Stimulated activated CD4-positive, alpha-beta T cell treated with anti-CD3 and anti-CD28 coated beads, Interleukin-1b, Interleukin-23, amount 100 ng/mL, for 1 hour (primary cell): ENCODE results near the gene TNFSF12.

Experiments
- DNase-seq, 2 donors: peaks; one replicate each; pipeline ENCODE4 v3.0.0-alpha.2; 2020; ENCODE audit warnings: low read depth in 2 of 2

The TNFSF12 gene

DNA sequence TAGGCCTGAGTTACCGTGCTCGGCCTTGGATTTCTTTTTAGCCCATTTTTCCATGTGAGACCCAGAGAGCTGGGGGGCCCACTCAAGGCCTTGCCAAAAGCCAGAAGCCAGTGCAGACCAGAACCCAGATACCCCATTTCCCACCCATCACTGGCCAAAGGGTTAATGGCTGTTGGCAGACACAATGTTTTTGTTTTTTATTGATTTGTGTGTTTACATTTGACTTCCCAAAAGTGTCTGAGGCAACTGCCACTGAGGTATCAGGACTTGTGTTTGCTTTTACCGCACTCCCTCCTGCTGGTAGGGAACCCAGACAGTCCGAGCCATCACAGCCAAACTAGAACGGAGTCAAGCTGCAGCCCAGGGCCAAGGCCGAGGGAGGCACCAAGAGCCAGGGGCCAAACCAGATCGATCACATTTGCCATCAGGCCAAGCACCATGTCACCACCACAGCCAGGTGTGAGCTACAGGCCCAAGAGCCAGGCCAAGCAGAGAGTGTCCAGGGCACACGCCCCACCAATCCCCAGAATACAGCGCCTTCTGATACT, 7.7 kb upstream of the TNFSF12 start:
- DNase-seq: no peak

DNA sequence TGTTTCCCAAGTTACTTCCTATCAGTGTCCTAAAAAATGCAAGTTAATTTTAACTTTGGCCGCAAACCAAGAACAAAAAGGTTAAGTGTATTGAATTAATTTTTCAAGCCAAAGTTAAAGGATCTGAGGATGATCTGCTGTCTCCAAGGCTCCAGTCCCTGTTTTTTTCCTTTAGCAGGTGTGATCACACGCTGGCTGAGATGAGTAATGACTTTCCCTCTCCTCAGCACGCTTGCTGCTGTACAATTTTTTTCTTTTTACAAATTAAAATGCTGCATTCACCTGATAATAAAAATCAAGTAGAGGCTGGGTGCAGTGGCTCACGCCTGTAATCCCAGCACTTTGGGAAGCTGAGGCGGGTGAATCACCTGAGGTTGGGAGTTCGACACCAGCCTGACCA, 3.9 kb upstream of the TNFSF12 start:
- DNase-seq: no peak

DNA sequence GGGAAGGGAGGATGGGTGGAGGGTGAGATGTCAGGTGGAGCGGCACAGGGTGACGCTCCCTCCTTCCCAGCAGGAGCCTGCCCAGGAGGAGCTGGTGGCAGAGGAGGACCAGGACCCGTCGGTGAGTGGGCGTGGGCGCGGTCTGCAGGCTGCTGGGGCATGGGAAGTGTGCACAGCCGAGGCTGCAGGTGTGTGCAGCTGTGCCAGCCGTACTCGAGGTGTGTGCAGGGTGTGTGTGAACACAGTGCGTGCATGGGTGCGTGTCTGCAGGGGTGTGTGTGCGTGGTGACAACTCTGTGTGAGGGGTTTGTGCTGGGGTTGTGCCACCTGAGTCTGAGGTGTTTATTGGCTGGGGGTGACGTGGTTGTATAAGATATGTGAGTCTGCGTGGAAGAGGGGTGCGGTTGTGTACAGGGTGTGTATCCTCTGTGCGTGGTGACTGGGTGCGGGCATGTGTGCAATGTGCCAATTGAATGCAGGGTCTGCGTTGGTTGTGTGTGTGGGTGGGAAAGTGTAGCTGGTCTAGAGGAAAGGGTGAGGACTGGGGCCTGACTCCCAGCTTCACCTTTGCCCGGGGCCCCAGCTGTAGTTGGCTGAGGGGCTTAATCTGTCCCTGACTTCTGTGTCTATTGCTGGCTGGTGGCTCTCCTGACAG, 670 bp downstream of the TNFSF12 start:
- DNase-seq: peak in 1 of 2 donors; percentile 23

DNA sequence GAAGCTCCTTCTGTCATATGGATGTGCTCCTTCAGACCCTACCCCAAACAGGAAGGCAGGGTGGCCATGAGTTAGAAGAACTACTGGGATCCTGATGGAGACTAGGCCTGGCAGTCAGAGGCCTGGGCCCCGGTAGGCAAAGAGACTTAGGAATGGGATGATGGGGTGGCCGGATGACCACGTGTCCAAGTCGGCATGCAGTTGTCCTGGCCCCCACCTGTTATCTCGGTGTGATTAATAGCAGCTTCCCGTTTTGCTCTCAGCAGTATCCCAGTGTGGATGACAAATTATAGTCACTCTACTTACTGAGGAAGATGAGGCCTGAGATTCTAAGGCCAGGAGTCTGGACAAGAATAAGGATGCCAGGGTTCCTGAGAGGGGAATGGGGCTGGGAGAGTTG, 1.5 kb downstream of the TNFSF12 start:
- DNase-seq: no peak

DNA sequence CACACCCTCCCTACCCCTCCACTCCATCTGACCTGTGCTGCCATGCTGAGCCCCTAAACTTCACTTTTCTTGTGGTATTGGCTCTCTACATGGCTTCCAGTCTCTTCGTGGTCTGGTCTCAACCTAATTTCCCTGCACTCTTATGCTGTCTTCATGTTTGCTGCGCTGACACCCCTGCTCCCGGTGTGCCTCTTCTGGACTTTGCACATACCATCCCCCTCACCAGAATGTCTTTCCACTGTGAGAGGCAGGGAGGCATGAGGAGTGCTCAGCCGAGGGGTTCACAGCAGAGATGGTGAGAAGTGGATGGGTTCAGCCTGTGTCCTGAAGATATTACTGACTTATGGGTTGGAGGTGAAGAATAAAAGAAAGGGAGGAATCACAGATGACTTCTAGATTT, 2.5 kb downstream of the TNFSF12 start:
- DNase-seq: no peak

DNA sequence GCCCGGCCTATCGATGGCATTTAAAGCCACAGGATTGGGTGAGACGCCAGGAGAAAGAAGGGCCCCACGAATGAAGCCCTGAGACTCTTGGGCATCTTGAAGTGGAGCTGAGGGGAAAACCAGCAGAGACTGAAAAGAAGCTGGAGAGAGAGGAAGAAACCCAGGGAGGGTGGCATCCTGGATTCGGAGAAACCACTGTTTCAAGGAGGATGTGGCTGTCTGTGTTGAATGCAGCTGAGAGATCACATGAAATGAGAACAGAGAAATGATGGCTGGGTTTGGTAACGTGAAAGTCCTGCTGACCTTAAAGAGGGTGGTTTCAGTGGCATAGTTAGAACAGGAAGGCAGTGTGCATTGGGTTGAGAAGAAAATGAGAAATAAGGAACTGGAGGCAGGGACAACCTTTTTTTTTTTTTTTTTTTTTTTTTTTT, 3.8 kb downstream of the TNFSF12 start:
- no peak for DNase-seq

DNA sequence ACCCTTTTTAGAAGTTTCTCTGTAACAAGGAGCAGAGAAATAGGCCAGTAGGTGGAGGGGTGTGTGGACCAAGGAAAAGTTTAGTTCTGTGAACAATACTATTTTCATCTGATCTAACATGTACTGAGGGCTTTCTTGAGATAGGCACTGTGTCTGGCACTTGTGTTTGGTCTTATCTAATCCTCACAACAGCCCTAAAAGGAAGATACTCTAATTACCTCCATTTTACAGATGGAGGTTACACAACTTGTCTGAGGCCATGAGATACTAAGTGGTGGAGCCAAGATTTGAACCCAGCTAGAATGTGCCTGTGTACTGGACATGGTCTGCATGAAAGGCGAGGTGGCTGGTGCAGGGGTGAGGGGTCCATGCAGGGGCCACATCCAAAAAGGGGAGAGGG, 4.5 kb downstream of the TNFSF12 start:
- no peak for DNase-seq

DNA sequence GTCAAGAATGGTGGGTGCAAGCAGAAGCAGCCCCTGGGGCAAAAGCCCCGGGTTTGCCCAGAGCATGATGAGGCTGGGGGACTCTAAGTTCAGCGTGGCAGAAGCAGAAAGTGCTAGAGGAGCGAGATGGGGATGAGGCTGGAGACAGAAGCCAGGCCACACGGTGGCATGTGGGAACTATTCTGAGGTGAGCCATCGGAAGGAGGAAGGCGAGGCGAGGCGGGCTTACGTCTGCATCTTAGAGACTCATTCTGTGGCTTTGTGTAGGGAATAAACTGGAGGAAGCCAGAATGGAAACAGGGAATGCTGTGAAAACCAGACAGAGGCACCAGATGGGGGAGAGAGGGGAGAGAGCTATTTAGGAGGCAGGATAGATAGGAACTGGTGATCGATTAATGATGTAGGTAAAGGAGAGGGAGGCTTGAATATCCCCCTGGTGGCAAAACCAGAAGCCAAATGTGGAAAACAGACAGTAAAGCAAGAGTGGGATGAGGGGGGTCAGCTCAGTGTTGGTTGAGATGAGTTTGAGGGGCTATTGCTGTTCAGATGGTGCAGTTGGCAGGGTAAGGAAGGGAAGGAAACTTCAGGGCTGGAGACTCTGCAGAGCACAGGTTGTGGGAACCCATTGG, 6.6 kb downstream of the TNFSF12 start:
- DNase-seq: no peak

DNA sequence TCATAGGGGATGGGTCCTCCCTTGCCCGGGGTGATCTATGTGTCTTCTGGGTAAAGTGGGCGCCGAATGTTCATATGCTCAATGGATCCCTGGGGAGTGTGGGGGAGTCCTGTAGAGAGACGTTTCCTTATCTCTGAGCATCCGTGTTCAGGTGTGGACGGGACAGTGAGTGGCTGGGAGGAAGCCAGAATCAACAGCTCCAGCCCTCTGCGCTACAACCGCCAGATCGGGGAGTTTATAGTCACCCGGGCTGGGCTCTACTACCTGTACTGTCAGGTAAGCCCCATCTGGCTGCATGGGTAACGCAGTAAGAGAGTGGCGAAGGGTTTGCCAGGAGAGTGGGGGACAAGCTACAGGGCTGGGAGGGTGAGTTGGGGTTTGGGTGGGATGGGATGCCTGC, 7.8 kb downstream of the TNFSF12 start:
- DNase-seq: no peak

DNA sequence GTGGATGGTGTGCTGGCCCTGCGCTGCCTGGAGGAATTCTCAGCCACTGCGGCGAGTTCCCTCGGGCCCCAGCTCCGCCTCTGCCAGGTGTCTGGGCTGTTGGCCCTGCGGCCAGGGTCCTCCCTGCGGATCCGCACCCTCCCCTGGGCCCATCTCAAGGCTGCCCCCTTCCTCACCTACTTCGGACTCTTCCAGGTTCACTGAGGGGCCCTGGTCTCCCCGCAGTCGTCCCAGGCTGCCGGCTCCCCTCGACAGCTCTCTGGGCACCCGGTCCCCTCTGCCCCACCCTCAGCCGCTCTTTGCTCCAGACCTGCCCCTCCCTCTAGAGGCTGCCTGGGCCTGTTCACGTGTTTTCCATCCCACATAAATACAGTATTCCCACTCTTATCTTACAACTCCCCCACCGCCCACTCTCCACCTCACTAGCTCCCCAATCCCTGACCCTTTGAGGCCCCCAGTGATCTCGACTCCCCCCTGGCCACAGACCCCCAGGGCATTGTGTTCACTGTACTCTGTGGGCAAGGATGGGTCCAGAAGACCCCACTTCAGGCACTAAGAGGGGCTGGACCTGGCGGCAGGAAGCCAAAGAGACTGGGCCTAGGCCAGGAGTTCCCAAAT, 8.4 kb downstream of the TNFSF12 start:
- no peak for DNase-seq

DNA sequence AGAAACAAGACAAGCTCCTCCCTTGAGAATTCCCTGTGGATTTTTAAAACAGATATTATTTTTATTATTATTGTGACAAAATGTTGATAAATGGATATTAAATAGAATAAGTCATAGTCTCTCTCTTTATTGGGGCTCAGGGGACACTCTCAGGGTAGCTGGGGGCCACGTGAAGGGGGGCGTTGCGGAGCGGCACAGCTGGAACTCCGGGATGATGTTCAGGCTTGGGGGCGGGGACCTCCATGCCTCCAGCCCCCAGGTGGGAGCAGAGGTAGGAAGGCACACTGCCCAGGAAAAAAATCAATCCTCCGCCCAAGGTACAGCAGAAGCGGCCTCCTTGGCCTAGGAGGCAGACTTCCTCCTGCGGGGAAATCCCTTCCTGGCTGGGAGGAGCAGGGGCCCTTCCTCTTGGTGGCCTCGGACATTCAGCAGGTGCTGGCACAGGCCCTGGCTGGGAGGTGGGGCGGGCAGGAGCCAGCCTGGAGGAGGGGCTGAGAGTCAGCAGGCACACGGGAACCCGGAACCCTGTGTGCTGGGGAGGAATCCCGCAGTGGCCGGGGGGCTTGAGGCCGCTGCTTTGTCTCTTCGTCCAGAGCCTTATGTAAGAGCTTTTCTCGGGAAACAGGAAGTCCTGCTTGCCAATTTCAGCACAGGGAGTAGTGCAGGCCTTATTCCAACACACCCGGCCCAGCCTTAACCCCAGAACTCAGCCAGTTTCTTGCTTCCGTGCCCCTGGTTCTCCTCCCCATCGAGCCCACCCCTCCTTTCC, 9.1 kb downstream of the TNFSF12 start:
- DNase-seq: no peak

DNA sequence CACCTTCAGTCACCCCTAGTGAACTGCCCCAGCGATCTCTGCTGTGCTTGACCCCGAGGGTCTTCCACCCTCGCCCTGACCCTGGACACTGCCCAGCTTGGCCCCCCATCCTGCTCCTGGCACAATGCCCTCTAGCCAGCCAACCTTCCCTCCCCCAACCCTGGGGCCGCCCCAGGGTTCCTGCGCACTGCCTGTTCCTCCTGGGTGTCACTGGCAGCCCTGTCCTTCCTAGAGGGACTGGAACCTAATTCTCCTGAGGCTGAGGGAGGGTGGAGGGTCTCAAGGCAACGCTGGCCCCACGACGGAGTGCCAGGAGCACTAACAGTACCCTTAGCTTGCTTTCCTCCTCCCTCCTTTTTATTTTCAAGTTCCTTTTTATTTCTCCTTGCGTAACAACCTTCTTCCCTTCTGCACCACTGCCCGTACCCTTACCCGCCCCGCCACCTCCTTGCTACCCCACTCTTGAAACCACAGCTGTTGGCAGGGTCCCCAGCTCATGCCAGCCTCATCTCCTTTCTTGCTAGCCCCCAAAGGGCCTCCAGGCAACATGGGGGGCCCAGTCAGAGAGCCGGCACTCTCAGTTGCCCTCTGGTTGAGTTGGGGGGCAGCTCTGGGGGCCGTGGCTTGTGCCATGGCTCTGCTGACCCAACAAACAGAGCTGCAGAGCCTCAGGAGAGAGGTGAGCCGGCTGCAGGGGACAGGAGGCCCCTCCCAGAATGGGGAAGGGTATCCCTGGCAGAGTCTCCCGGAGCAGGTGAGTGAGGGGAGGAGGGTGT, 9.9 kb downstream of the TNFSF12 start, which contains the start of gene TNFSF13:
Gene TNFSF13, plus strand, starts transcription at position 207 of the 776 bp plus-strand sequence. Its CDS starts 290 bp downstream, at position 497.
- DNase-seq: no peak

DNA sequence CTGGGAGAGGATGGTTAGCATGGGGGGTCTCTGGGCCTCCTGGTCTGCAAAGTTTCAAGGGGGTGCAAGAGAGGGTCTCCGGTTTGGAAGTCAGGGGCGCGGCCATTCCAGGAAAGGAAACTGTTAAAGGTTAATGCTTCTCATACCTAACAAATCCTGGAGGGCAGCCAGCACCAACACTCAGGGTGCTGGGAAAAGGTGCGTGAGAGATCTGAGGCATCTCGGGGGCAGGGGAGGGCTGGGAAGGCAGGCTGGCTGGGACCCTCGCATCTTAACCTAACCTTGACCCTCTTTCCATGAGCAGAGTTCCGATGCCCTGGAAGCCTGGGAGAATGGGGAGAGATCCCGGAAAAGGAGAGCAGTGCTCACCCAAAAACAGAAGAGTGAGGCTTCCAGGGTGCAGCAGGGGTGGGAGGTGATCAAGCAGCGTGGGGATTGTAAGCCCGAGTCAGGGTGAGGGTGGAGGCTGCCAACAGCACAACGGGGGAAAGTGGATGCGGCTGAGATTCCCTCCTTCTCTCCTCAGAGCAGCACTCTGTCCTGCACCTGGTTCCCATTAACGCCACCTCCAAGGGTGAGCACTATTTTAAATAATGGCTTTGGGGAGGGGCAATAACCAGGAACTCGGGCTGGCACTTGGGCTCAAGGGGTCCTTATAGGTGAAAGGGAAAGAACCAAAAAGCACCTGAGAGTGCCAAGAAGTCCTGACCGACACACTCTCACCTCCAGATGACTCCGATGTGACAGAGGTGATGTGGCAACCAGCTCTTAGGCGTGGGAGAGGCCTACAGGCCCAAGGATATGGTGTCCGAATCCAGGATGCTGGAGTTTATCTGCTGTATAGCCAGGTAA, 10.7 kb downstream of the TNFSF12 start:
- DNase-seq: no peak

DNA sequence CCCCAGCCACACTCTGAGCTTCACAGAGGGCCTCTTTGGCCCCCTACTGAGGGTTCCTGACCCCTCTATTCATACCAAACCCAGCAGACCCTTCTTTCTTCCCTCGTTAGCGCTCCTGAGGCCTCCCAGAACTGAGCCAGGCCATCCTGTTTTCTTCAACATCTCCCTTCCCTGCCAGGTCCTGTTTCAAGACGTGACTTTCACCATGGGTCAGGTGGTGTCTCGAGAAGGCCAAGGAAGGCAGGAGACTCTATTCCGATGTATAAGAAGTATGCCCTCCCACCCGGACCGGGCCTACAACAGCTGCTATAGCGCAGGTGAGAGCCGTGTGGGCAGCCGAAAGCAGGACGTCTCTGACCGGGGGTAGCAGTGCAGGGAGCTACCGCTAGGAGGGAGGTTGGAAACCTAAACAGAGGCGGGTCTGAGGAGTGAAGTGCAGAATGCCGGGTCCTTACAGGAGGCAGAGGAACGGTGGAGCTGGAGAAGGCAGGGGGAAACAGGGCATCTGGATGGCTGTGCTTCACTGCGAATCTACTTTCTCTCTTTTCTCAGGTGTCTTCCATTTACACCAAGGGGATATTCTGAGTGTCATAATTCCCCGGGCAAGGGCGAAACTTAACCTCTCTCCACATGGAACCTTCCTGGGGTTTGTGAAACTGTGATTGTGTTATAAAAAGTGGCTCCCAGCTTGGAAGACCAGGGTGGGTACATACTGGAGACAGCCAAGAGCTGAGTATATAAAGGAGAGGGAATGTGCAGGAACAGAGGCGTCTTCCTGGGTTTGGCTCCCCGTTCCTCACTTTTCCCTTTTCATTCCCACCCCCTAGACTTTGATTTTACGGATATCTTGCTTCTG, 11.5 kb downstream of the TNFSF12 start:
- peak in 1 of 2 donors; percentile 38 for DNase-seq

DNA sequence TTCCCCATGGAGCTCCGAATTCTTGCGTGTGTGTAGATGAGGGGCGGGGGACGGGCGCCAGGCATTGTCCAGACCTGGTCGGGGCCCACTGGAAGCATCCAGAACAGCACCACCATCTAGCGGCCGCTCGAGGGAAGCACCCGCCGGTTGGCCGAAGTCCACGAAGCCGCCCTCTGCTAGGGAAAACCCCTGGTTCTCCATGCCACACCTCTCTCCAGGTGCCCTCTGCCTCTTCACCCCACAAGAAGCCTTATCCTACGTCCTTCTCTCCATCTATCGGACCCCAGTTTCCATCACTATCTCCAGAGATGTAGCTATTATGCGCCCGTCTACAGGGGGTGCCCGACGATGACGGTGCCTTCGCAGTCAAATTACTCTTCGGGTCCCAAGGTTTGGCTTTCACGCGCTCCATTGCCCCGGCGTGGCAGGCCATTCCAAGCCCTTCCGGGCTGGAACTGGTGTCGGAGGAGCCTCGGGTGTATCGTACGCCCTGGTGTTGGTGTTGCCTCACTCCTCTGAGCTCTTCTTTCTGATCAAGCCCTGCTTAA, 12.2 kb downstream of the TNFSF12 start:
- peak; percentile 64 to 71 for DNase-seq

DNA sequence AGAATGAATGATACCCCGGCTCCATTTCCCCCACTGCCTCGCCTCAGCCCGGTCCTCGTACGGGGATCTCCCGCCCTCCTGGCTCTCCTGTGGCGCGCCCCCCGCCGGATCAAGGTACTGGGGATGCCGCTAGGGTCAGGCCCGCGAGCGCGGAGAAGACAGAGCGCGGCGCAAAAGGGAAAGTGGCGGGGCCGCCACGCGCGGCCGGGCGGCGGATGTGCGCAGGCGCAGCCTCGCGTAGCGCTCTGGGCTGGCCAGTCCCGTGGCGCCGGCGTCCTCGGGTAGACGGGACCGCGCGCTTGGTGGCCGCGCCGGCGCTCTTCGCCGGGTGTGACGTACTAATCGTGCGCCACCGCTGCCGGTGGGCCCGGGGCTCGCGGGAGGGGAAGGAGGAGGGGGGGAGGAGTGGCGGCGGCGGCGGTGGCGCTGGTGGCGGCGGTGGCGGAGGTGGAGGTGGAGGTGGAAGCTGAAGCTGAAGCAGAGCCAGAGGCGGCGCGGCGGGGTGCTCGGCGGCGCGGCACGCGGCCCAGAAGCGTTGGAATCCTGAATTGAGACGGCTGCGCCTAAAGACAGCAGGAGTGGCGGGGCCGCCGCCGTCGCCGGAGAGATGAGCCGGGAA, 12.8 kb downstream of the TNFSF12 start, which contains the start of gene SENP3:
Gene SENP3, plus strand, starts transcription at position 331 of the 619 bp plus-strand sequence. CDS start 1,158 bp downstream, outside the sequence.
- DNase-seq: peak; percentile 74 to 76

DNA sequence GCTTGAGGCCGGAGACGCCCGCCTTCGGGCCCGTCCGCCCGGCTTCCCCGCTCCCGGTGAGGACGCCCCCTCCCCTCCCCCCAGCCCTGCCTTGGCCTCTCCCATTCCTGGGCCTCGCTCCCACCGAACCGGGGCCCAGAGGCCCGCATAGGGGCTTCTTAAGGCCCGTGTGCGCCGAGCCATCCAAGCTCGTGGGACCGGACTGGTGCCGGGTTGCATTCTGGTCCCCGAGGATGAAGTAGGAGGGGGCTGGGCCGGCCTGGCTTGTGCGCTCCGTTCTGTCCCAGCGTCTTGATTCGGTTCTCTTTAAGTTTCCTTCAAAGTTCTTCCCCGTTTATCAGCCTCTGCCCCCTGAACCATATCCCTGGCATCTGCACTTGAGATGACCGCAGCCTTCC, 13.3 kb downstream of the TNFSF12 start:
- no peak for DNase-seq

DNA sequence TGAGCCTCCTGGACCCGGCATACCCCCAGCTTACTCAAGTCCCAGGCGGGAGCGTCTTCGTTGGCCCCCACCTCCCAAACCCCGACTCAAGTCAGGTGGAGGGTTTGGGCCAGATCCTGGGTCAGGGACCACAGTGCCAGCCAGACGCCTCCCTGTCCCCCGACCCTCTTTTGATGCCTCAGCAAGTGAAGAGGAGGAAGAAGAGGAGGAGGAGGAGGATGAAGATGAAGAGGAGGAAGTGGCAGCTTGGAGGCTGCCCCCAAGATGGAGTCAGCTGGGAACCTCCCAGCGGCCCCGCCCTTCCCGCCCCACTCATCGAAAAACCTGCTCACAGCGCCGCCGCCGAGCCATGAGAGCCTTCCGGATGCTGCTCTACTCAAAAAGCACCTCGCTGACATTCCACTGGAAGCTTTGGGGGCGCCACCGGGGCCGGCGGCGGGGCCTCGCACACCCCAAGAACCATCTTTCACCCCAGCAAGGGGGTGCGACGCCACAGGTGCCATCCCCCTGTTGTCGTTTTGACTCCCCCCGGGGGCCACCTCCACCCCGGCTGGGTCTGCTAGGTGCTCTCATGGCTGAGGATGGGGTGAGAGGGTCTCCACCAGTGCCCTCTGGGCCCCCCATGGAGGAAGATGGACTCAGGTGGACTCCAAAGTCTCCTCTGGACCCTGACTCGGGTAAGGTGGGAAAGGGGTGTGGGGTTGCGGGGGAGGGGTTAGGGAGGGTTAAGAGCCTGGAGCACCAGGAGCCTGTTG, 14.4 kb downstream of the TNFSF12 start:
- DNase-seq: no peak
